NCI-H2107 treated with DMSO at 0.1 percent for 48 hours (cell line): ENCODE results near the gene IKBKE.

Experiments used
- DNase-seq: peaks from one replicate; lab custom pipeline; 2025; ENCODE audit not compliant: unreplicated experiment; lab: John Stamatoyannopoulos, UW

The IKBKE gene

DNA sequence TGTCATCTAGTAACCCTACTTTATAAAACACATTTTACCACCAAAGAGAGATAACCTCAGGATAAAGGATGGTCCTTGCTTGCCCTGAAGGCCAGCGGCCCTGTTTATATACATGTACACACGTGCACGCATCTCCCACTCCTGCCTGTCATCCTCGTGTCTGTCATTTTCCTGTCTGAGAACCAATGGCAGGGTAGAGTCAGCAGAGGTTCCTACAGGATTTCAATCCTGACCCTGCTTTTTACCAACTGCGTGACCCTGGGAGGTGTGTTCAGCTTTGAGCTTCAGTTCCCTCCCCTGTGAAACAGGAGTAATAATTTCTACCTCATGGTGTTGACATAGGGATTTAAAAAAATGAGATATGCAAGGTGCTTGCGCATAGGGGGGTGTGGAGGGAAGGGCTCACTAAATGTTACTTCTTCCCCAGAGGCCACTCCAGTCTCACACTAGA lies 24.8 kb downstream of the IKBKE start:
- no peak for DNase-seq

GRCh38 chr1:206495493-206496046 lies 25.3 kb downstream of the IKBKE start:
- DNase-seq, result peak; percentile 68

- no peak for DNase-seq
Measured at GRCh38 chr1:206496131-206496793, 26.0 kb downstream of the IKBKE start.

GRCh38 chr1:206497363-206497762 lies 27.1 kb downstream of the IKBKE start:
- no peak for DNase-seq

DNA sequence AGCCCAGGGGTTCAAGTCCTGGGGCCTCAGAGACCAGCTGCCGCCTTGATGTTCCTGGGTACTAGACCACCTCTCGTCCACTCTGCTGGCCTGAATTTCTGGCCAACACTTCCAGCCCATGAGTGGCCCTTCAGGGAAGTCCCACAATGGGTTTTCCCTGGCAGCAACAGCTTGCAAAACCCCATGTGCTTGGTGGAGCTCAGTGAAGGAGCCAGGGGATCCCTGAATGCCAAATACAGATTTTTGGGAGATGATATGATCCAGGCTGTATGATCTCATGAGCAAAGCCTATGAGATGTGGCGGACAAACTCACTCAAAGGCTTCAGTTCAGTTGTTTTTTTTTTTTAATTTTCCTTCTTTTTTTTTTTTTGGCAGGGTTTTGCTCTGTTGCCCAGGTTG lies 27.5 kb downstream of the IKBKE start:
- DNase-seq, result no peak

DNA sequence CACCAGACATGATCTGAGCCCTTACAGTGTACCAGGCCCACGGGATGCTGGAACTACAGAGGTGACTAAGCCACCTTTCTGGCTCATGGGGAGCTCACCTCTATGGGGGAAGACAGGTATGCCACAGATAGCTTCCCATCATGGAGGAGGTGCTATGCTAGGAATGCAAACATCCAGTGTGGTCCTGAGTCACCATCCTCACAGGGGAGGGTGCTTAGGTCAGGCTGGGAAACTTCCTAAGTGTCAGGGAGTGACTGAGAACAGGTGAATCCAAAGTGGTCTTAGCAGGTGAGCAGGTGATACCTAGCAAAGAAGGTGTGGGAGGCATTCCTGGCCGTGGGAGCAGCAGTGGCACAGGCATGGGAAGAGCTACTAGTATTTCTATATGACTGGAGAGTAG lies 28.4 kb downstream of the IKBKE start:
- no peak for DNase-seq

DNA sequence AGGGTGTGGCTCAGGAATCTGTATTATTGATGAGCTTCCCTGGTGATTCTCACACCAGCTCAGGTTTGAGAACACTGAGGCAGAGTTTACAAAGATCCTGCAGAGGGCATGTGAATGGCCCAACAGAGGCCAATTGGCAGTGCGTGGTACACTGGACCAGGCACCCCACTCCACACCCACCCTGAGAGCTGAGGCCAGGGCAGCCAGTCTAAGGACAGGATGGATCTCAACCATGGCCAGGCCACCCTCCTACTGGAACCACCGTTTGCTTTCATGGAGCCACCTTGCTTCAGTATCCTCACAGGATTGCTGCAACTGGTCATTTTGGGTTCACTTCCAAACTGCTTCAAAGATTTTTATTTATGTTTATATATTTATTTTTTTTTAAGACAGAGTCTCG lies 29.8 kb downstream of the IKBKE start:
- DNase-seq, result no peak

GRCh38 chr1:206501881-206502280 lies 31.6 kb downstream of the IKBKE start:
- no peak for DNase-seq

DNA sequence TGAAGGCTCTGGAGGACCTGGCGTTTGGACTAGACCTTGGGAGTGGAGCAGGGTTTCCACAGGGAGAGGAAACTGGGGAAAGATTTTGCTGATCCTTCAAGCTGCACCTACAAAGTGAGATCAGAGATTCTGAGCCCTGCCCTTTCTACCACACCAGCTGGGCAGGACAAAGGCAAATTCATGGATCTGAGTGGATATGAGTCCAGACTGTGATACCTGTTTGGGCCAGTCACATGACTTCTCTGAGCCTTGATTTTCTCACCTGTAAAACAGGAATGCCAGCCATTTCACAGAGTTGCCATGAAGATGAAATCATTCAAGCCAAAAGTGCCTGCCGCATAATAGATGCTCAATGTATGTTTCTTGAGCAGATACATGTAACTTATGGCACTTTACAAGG lies 32.1 kb downstream of the IKBKE start:
- no peak for DNase-seq

DNA sequence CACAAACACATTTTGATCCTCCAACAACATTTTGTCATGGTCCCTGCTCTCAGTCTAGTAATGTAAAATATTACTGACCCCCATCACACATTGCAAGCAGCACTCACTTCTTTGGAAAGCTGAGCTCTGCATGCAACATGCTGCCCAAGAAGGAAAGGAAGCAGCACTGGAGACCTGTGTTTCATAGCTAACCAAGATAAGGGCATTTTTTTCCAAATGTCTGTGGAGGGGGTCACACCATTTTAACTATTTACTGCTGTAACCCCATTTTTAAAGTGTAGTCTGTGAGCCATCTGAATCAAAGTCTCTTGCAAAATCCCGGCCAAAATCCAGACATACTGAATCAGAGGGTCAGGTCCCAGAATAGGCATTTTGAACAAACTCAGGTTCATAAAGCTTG lies 32.5 kb downstream of the IKBKE start:
- no peak for DNase-seq

- no peak for DNase-seq
Measured at GRCh38 chr1:206503591-206504362, 33.5 kb downstream of the IKBKE start.

GRCh38 chr1:206504363-206504713 lies 34.1 kb downstream of the IKBKE start:
- DNase-seq, result no peak

- DNase-seq, result no peak
Measured at GRCh38 chr1:206505702-206506355, 35.6 kb downstream of the IKBKE start.

DNA sequence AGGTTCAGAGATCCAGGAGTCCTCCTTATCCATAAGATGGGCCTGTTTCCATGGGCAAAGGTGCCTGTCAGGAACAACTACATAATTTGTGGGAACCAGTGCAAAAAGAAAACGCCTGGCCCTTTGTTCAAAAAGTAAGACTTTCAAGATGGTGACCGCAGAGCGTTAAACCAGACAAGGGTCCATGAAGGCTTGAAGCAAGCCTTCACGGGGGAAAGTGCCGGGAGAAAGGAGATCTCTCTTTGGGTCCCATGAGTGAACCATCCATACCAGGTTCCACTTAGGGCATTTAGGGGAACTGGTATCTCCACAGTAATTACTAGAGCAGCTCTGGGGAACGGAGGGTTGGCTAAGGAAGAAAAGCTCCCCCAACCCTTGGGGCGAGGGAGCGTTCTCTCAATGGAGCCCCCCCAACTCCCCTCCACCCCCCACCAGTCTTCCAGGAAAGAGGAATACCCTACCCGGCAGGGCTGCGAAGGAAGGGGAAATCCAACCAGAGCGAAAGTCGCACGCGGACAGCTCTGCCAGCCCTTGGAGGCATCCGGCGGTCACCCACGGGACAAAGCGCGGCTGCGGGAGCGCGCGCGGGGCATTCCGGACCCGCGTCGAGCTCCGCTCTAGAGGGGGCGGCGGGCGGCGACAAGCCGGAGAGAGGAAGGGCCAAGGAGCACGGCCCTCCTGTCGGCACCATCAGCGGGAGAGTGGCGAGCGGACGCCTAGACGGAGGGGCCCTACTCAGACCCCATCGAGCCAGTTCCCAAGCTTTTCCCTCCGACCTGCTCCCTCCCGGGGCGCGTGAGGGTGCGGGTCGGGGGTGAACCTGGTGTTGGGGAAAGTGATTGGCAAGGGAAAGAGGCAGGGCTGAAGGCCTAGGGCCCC lies 36.4 kb downstream of the IKBKE start:
- no peak for DNase-seq

DNA sequence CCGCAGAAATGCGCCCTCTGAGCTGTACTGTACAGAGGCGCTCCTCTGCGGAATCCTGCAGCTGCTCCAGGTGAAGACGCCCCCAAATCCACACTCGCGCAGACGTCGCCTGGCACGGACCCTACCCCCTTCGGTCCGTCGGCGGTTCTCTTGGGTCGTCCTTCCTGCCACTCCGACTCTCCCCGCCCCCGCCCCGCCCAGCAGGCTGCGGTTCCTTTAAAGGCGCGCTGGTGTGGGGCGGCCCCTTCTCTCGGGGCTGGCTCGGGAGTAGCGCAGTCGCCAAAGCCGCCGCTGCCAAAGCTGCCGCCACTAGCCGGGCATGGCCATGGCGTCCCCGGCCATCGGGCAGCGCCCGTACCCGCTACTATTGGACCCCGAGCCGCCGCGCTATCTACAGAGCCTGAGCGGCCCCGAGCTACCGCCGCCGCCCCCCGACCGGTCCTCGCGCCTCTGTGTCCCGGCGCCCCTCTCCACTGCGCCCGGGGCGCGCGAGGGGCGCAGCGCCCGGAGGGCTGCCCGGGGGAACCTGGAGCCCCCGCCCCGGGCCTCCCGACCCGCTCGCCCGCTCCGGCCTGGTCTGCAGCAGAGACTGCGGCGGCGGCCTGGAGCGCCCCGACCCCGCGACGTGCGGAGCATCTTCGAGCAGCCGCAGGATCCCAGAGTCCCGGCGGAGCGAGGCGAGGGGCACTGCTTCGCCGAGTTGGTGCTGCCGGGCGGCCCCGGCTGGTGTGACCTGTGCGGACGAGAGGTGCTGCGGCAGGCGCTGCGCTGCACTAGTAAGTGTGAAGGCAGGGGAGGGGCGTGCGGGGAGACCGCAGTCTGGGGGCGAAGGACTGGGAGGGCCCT lies 37.2 kb downstream of the IKBKE start, which contains the start of gene RASSF5:
Gene RASSF5 (plus strand): TSS at position 248 of the 846 bp plus-strand sequence. CDS start 72 bp downstream, at position 320.
- DNase-seq, result no peak

DNA sequence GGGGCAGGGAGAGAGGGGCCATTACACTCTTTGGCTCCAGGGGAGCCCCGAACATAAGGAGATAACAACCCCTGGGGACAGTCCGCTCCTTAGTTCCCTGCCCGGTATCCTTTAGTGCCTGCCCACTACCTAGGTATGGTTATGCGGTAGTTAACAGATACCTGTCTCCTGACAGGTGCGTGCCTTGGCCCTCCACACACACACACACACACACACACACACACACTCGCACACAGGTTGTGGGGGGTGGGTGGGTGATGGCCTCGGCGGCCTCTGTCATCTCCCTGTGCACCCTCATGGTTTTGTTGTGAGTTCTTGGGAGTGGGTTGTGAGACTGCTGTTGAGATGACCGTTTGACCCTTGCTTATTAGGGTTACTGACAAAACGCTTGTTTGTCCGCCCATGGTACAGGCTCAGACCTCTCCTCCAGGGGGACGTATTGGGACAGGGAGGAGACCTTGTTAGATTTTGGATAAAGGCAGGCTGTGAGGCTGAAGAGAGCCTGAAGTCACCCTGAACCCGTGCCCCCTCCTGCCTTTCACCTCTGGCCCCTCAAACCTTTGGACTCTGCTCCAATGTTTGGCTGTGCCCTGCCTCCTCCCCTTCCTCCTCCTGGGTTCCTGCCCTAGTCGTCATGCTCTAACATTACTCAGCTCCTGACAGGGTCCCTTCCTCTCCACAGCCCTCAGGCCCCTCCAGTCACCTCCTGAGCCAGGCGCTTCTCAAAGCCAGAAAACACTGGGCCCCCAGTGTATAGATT lies 38.0 kb downstream of the IKBKE start:
- DNase-seq, result no peak

GRCh38 chr1:206508956-206509355 lies 38.7 kb downstream of the IKBKE start:
- DNase-seq, result no peak

DNA sequence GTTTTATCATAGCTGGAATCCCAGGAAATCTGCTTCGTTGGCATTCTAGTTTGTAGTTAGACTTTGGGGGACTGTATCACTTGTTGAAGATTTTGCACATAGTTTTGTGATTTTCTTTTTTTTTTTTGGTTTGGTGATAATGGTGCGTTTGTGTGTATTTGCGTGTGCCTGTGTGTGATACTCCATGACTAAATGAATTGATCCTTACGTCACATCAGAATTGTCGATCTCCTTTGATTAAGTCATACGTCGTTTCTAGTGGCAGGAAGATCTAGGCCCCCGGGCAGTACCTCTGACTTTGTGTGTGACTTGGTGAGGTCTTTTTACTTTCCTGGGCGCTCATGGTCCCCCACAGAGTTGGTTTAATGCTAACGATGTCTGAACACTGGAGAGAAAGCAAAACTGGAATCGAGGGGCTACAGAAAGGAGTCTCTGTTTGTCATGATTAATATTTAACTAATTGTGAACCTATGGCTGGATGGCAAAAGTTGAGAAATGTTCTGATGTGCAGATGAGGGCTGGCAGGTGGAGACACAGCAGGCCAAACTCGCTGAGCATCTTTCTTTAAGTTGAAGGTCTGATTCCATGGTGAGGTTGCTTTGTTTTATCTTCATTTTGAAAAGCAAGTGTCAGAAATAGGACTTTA lies 39.5 kb downstream of the IKBKE start:
- DNase-seq, result no peak

GRCh38 chr1:206510371-206510770 lies 40.1 kb downstream of the IKBKE start:
- DNase-seq, result no peak
